Mesothelial cell of epicardium (in vitro differentiated cells): ENCODE data around the gene ZNF701. TPM values are rescaled to one million over a fixed set of nuclear protein-coding genes. Genes with fewer than 3 reads are reported as not detected.
A peak's percentile ranks its signal among the peaks of the same experiment; 100 is the strongest.
"Not testable (repeated sequence)": the region's sequence is repeated elsewhere in the genome, so short reads cannot be mapped to it uniquely, and the experiment has no call there.

ENCODE experiments used
- DNase-seq, 2 experiments: peaks; one replicate each; pipeline ENCODE4 v3.0.0; 2021; ENCODE audit warnings: low spot score in 2 of 2; ENCODE audit not compliant: unreplicated experiment in 2 of 2
- H3K27ac Mint-ChIP-seq: 2 replicates; pipeline ENCODE4 v1.8.0; 2021; ENCODE audit warnings: mixed read lengths
- H3K27me3 Mint-ChIP-seq: 2 replicates; pipeline ENCODE4 v1.8.0; 2021; ENCODE audit warnings: low read depth, mixed read lengths
- H3K36me3 Mint-ChIP-seq: 2 replicates; pipeline ENCODE4 v1.8.0; 2021; ENCODE audit warnings: mixed read lengths
- H3K4me1 Mint-ChIP-seq: 2 replicates; pipeline ENCODE4 v1.8.0; 2021; ENCODE audit warnings: mixed read lengths
- H3K4me3 Mint-ChIP-seq: 2 replicates; pipeline ENCODE4 v1.8.0; 2021; ENCODE audit warnings: mild to moderate bottlenecking, moderate library complexity, mixed read lengths
- H3K9me3 Mint-ChIP-seq: 2 replicates; pipeline ENCODE4 v1.8.0; 2021; ENCODE audit warnings: mixed read lengths
- total RNA-seq: library from RNA; stranded (reverse); gene quantifications from 3 replicates; pipeline ENCODE4 v1.2.1, GENCODE V29; 2021
- TF ChIP-seq, protein P1 (sequence below): fragments of 200-600 bp; sonication (generic); IDR thresholded peaks from one replicate; pipeline ENCODE4 v1.5.0; 2021; ENCODE audit warnings: antibody characterized with exemption; ENCODE audit not compliant: unreplicated experiment

Gene ZNF701
- total RNA-seq, 1 donor from 2014 or later = 26.3 TPM

DNA sequence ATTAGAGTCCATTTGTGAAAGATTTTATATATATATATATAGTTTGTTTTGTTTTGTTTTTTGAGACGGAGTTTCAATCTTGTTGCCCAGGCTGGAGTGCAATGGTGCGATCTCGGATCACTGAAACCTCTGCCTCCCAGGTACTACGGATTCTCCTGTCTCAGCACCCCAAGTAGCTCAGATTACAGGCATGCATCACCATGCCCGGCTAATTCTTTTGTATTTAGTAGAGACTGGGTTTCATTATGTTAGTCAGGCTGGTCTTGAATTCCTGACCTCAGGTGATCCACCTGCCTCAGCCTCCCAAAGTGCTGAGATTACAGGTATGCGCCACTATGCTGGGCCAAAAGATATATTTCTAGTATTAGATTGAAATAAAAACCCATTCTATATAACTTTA is 4.0 kb upstream of the ZNF701 start:
- H3K27me3 Mint-ChIP-seq = no peaks in the 10 kb centered on the region
- no peak overlapping the region for H3K27ac Mint-ChIP-seq
- peaks cover 31% of the 10 kb centered on the region for H3K36me3 Mint-ChIP-seq
- peaks cover 16% of the 10 kb centered on the region for H3K4me1 Mint-ChIP-seq
- TF ChIP-seq, protein P1, sequence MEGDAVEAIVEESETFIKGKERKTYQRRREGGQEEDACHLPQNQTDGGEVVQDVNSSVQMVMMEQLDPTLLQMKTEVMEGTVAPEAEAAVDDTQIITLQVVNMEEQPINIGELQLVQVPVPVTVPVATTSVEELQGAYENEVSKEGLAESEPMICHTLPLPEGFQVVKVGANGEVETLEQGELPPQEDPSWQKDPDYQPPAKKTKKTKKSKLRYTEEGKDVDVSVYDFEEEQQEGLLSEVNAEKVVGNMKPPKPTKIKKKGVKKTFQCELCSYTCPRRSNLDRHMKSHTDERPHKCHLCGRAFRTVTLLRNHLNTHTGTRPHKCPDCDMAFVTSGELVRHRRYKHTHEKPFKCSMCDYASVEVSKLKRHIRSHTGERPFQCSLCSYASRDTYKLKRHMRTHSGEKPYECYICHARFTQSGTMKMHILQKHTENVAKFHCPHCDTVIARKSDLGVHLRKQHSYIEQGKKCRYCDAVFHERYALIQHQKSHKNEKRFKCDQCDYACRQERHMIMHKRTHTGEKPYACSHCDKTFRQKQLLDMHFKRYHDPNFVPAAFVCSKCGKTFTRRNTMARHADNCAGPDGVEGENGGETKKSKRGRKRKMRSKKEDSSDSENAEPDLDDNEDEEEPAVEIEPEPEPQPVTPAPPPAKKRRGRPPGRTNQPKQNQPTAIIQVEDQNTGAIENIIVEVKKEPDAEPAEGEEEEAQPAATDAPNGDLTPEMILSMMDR = no peak
- H3K4me3 Mint-ChIP-seq = no peak overlapping the region
- H3K9me3 Mint-ChIP-seq = no peaks in the 10 kb centered on the region
- no peak for DNase-seq

DNA sequence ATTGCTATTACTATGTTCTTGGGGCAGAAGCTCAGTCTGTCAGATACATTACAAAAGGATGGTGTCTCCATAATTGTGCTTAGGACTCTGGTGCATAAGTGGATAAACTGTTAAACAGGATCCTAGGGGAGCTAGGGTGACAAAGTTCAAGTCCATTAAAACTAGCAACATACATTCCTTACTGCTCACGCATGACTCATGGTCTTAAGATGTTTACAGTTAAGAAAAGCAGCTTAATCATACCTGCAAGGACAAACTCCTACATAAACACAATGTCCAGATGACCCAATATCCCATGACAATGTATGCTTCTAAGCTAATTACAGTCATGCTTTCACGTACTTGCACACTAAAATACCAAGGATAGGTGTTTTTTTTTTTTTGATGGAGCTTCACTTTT is 3.5 kb upstream of the ZNF701 start:
- DNase-seq = no peak

DNA sequence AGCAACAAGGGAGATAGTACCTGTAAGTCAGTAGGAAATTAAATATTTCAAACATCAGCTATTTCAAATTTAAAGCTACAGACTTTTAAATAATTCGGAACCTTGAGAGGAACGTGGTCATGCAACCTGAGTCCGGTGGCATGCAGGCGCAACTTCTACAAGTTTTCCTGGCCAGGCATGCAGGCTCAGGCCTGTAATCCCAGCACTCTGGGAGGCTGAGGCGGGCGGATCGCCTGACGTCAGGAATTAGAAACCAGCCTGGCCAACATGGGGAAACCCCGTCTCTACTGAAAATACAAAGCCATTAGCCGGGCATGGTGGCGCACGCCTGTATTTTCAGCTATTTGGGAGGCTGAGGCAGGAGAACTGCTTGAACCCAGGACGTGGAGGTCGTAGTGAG is 2.2 kb upstream of the ZNF701 start:
- Mint-ChIP-seq H3K4me1 (peaks cover 20% of the 10 kb centered on the region), H3K9me3 (no peaks in the 10 kb centered on the region), H3K36me3 (peaks cover 30% of the 10 kb centered on the region), H3K27ac (no peak overlapping the region), H3K27me3 (no peaks in the 10 kb centered on the region), H3K4me3 (no peak overlapping the region)
- no peak for DNase-seq
- TF ChIP-seq, protein P1 = no peak

More for the DNA sequence above, 3.5 kb upstream of the ZNF701 start:
- H3K36me3 Mint-ChIP-seq = peaks cover 31% of the 10 kb centered on the region
- H3K27ac Mint-ChIP-seq = no peak overlapping the region
- no peak overlapping the region for H3K4me3 Mint-ChIP-seq
- H3K9me3 Mint-ChIP-seq = no peaks in the 10 kb centered on the region
- TF ChIP-seq, protein P1 = no peak
- peaks cover 19% of the 10 kb centered on the region for H3K4me1 Mint-ChIP-seq
- no peaks in the 10 kb centered on the region for H3K27me3 Mint-ChIP-seq

DNA sequence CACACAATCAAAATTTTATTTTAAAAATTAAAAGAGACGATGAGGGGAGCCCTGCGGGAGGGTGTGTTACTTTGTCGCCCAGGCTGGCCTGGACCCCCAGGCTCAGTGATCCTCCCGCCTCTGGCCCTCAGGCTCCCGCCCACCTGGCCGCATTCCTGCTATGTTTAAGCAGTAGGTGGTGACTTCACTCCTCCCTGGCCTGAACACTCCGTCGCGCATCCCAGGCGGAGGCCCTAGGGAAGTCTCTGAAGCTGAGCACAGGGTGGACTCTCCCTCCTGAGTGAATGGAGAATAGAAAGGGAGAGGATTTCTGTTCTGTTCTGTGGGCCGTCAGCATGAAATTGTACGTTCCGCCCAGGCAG is 468 bp upstream of the ZNF701 start:
- H3K4me3 Mint-ChIP-seq = peak overlapping the region; percentile 91
- H3K4me1 Mint-ChIP-seq = peaks cover 20% of the 10 kb centered on the region
- H3K36me3 Mint-ChIP-seq = peaks cover 27% of the 10 kb centered on the region
- peak overlapping the region; percentile 99 for H3K27ac Mint-ChIP-seq
- not testable (repeated sequence) for H3K9me3 Mint-ChIP-seq, H3K27me3 Mint-ChIP-seq
- DNase-seq = peak; percentile 35 to 67

DNA sequence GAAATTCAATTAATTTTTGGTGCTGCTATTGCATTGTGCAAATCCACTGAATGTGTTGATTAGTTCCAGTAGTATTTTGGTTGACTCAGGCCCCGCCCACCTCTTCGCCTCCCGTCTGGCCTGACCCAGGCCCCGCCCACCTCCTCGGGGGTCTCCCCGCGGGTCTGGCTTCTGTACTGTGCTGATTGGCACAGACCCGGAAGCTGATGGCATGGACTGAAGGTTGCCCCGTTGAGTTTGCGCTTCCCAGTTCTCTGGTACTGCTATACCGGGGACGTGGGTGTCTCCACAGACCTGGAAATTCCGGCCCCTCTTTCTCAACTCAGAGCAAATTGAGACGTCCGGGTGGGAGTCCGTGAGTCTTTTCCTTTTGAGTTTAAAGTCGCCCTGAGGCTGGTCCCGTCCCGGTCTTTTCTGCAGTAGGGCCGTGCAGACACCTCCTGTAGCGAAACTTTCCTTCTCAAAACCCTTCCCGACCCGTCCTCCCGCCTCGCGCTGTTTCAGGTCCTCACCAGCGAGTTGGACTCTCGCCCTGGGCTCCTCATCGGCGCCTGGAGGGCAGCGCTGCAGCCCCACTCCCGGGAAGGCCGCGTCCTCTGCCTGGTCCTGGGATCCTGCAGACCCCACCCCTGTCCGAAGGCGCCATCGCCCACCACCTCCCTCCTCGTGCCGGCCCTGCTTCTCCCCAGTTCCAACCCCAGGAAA is 14.8 kb downstream of the ZNF701 start:
- H3K27ac Mint-ChIP-seq = no peak overlapping the region
- no peak overlapping the region for H3K4me3 Mint-ChIP-seq
- DNase-seq = no peak
- TF ChIP-seq, protein P1 = no peak
- H3K9me3 Mint-ChIP-seq = peaks cover 19% of the 10 kb centered on the region
- H3K36me3 Mint-ChIP-seq = peaks cover 52% of the 10 kb centered on the region
- no peaks in the 10 kb centered on the region for H3K4me1 Mint-ChIP-seq
- no peaks in the 10 kb centered on the region for H3K27me3 Mint-ChIP-seq

DNA sequence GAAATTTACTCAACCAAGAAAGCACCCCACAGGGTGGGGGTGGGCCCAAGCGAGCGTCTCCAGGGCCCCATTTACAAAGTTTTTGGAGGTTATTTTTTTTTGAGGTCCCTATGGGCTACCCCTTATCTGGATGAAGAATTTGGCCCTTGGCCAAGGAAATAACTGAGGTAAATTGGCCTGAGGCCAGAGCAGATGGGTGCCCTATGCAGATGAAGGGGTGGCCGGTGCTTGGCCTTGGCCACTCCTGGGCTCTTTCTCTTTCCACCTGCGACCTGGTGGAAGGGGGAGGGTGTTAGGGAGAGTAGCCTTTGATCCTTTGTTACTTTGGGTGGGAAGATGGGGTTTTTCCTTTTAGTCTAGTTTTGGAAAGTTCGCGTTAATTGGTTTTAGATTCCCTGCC is 15.5 kb downstream of the ZNF701 start:
- Mint-ChIP-seq H3K9me3 (peaks cover 19% of the 10 kb centered on the region), H3K4me3 (no peak overlapping the region), H3K27ac (no peak overlapping the region), H3K36me3 (peaks cover 52% of the 10 kb centered on the region), H3K4me1 (no peaks in the 10 kb centered on the region), H3K27me3 (no peaks in the 10 kb centered on the region)
- DNase-seq = no peak
- TF ChIP-seq, protein P1 = no peak
